GM04504 (cell line): ENCODE data around the gene POLR2L.

Experiments used
- DNase-seq: peaks from one replicate; pipeline ENCODE4 v3.0.0-alpha.2; 2012; ENCODE audit warnings: low read depth

The POLR2L gene

DNA sequence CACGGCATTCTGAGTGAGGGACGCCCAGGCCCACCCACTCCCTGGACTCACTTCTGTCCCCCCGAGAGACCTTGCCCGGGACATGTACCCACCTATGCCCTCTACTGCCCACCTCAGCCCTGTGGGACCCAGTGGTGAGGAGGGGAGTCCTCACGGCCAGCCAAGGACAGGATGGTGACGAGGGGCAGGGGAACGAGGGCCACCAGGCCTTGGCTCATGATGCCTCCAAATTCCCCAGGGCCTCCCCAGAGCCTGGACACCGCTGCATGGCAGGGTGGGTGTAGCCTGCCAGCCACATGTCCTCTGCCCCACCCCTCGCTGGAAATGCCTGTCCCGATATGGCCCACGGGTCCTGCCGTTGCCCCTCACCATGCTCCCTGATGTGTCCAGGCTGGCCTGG, 26.5 kb upstream of the POLR2L start:
- DNase-seq, result no peak

DNA sequence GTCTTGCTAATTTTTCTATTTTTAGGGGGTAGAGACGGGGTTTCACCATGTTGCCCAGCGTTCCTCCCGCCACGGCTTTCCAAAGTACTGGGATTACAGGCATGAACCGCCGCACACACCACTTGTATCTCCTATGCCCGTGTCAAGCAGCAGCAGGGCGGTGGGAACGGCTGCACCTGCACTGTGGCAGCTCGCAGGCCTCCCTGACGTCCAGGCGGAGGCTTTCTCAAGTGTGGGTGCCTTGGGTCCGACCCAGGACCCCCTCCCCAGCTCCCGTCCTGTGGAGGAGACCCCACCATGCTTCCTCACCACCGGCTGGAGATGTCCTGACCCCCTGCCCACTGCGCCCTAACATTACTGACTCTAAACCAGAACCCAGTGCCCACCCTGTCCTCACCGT, 26.1 kb upstream of the POLR2L start:
- DNase-seq, result no peak

DNA sequence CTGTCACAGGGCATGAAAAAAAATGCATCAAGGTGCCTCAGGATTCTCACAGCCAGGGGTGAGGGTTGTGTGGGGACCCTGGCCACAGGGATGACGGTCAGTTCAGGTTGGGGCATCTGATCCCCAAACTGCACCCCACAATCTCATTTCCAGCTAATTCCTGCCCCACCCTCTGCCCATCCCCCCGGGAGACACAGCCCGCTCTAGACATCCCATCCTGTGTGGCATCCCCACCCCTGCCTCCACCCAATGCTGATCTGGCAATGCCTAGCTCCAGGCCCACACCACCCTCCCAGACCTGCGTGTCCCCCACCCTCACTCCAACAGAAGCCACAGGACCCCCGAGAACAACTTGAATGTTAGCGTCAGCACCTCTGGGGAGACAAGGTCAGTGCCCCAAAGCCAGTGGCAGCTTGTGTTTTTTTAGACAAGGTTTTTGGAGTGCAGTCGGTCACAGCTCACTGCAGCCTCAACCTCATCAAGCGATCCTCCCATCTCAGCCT, 25.6 kb upstream of the POLR2L start:
- DNase-seq, result no peak

DNA sequence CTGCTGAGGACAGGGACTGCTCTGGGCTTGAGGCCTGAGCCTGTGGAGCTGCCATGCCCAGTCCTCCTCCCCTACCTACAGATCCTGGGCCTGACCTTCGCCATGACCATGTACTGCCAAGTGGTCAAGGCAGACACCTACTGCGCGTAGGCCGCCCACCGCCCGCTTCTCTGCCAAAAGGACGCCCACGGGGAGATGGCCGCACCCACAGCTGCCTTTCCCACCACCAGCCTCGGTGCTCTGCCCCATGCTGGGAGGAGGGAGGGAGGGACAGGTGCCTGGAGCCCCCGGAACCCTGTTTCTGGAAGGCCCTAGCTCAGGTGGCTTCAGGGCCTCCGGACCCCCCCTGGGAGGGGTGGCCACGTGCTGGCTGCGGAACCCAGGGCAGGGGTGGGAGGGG, 24.2 kb upstream of the POLR2L start:
- no peak for DNase-seq

DNA sequence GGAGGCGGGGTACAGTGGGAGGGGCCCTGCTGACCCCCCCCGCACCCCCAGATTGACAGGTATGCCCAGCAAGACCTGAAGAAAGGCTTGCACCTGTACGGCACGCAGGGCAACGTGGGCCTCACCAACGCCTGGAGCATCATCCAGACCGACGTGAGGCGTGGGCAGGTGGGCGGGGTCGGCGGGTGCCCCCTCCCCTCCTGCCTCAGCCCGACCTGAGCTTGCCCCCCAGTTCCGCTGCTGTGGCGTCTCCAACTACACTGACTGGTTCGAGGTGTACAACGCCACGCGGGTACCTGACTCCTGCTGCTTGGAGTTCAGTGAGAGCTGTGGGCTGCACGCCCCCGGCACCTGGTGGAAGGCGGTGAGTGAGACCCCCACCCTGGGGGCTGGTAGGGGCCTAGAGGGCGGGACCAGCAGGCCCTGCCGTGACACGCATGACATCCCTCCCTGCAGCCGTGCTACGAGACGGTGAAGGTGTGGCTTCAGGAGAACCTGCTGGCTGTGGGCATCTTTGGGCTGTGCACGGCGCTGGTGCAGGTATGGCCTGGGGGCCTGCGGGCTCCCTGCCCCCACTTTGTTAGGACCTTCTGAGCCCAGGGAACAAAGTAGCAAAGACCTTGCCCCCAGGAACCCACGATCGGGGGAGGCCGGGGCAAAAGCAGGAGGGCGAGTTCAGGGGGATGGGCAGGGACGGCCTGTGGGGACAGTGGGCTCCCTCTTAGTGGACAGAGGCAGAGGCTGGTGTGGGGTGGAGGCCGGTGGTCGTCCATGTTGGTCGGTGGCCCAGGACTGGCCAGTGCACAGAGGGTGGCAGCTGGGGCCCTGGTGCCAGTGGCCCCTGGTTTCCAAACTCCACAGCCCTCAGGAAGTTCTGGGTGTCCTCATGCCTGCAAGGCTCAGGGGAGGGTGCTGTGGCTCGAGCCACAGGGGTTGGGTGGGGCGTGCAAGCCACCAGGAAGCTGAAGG, 23.4 kb upstream of the POLR2L start:
- DNase-seq, result no peak

DNA sequence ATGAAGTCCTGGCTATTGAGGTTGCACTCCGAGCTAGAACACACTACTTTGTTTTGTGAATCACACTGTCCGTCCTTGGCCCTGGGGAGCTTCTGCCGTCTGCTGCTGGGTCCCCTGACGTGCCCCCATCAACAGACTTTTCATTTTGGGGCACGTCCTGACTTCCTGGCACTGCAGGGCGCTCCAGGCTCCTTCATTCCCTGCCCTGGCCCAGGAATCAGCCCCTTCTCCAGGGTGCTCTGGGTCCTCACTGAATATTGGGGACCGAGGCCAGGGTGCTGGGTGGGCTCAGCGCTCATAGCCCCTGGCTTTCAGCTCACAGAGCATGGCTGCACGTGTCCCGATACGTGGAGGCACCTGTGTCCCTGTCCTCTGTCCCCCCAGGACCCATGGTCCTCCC, 22.6 kb upstream of the POLR2L start:
- DNase-seq, result no peak

DNA sequence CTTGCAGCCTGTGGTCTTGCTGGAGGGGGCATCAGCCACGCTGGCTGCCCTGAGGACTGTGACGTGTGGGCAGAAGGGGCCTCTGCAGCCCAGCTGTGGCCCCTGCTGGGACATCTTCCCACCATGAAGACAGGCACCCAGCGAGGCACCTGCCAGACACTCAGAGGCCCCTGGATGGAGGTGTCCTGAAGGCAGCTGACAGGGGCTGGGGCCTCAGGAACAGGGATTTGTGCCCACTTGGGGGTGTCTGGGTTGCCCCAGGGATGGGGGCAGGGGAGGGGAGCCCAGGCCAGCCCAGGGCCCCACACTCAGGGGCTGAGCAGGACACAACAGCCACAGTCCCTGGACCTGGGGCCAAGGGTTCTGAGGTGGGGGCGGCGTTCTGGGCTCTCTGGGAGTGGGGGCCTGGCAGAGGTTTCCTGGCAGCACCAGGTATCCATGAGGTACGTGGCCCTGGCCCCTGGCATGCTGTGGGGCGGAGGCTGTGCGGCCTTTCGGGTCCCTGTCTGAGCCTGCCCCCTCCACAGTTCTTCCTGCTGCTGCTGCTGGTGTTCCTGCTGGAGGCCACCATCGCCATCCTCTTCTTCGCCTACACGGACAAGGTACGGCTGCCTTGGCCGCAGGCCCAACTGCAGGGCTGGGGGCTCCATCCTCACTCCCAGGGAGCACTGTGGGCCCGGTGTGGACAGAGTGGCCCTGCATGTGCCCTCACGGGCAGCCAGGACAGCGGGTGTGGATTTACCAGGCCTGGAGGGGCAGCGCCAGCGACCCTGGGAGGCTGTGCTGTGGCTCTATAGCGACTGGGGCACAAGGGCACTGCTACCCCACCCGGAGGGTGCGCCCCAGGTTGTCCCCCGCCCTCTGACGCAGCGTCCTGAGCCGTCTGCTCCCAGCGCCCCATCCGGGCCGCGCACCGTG, 21.8 kb upstream of the POLR2L start:
- DNase-seq, result no peak

DNA sequence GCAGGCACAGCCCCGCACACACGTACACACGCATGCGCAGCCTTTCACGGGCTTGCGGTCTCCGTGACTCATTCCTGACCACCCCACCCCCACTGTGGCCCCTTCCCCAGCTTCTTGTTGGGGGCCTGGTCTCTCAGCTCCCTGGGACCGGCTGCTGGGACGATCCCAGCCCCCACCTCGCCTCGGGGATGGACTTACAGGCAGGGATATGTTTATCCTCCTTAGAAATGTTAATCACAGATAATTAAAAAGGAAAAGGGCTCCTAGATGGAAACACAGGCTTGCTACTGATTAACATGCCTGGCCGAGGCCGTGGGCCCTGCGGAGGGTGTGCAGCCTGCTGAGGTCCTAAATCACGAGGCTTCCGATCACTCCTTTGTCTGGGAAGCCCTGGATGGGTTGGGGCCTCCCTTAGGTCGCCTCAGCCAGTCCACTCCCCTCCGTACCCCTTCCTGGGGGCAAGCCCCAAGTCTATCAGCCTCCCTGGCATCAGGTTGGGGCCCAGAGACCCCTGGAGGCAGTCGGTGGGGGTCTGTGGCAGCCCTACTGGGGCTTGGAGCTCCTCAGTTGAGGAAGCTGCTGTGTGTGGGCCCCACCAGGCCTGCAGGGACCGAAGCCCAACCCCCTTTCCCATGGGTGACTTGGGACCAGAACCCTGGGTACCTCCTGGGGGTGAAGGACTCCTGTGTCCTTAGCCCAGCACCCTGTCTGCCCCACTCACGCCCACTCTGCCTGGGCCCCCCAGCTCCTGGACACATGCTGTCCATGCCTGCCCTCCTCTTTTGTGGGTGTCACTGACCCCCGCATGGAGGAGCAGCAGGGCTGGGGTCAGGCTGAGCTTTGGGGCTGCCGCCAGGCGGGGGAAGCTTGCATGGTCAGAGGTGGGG, 20.9 kb upstream of the POLR2L start:
- no peak for DNase-seq

DNA sequence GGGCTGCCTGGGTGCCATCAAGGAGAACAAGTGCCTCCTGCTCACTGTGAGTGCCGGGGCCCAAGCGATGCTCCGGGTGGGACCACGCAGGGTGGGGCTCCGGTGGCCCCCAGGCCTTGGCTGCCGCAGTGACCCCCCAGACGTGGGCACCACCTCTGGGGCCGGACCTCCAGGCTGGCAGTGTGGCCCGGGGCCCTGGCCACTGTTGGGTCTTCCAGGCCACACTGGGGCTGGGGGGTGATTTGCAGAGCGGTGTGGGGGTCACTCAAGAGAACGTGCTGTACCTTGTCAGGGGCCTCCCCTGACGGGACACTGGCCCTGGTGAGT, 20.3 kb upstream of the POLR2L start:
- no peak for DNase-seq

DNA sequence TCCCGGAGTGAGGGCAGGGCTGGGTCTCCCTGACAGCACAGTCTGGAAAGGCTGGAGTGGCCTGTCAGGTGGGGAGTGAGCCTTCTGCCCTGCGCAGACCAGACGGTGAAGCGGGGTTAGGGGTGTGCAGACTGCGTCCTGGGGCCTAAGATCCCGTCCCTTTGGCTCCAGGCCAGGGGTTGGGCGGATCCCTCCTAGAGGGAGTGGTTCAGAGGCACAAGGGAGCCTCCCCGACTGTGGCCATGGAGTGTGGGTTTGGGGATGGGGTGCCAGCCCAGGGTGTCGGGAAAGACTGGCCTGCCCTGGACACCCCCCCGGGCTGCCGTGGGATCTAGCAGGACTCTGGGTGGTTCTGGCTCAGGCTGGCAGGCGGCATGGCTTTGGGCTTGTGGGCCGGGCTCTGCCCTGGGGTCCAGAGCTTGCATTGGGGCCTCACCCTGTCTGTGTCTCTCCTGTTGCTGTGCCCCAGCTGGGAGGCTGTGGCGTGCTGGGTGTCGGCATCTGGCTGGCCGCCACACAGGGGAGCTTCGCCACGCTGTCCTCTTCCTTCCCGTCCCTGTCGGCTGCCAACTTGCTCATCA, 19.8 kb upstream of the POLR2L start:
- no peak for DNase-seq

DNA sequence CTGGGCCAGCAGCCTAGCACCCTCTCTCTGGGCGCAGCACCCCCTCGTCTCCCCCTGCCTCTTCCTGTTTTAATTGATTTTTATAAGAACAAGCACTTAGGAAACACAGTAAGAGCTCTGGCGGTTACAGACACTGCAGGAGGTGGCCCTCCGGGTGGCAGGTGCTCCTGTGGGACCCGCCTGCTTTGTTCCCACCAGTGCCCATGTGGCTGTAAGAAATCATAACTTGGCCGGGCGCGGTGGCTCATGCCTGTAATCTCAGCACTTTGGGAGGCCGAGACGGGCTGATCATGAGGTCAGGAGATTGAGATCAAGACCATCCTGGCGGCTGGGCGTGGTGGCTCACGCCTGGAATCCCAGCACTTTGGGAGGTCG, 18.8 kb upstream of the POLR2L start:
- DNase-seq, result no peak

DNA sequence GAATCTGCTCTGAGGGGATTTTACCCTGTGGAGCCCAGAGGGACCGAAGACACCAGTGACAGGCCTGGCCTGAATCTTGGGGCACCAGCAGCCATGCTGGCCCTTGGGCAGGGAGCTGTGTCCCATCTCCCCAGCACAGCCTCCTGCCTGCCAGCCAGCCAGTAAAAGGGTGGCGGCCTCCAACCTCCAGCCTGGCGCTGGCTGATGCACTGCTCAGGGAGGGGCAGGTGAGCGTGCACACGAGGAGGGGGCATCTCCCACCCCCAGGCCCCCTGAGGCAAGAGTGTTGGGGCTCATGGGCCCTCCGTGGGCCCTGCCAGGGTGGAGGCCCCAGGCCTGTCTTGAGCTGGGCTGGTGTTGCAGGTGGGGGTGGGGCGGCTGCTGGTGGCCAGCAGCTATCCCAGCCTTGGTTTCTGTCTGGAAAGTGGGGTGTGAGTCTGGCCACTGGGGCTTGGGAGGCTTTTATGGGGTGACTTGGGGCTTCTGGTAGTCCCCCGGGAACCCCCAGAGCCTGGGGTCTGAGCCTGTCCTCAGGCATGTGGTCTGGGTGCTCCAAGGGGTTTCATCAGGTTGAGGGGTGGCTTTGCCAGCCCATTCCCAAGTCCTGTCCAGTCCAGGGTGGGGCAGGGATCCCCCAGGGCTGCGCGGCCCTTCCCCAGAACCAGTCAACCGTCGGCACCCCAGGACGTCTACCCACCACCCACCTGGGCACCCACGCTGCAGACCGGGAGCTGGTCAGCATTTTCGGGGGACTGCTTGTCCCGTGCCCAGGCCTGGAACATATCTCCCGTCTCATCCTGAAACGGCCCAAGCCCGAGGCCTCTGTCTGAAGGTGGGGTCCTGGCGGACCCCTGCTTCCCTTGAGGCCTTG, 18.1 kb upstream of the POLR2L start:
- DNase-seq, result no peak

DNA sequence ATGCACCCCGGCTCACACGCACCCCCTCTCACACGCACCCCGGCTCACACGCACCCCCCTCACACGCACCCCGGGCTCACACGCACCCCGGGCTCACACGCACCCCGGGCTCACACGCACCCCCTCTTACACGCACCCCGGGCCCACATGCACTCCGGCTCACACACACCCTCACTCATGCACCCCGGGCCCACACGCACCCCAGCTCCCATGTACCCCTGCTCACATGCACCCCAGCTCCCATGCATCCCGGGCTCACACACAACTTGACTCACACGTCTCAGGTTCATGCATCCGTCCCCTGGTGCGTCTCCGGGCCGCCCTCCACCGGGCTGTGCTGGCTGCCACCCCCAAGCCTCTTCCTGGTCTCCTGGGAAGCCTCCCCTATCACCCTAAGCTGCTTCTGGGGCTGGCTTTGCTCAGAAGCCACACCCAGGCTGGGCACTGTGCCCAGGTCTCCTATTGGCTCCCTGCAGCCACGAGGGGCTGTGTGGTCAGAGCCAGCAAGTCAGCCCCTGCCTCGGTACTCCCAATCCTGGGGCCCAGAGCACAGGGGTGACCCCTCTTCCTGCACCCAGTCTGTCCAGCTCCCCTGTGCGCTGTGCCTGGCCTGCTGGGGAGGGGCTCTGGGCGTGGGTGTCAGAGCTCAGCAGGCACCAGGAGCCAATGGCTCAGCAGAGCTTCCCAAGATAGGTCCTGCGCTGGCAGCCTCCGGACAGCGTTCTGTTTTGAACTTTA, 17.2 kb upstream of the POLR2L start:
- DNase-seq, result no peak

DNA sequence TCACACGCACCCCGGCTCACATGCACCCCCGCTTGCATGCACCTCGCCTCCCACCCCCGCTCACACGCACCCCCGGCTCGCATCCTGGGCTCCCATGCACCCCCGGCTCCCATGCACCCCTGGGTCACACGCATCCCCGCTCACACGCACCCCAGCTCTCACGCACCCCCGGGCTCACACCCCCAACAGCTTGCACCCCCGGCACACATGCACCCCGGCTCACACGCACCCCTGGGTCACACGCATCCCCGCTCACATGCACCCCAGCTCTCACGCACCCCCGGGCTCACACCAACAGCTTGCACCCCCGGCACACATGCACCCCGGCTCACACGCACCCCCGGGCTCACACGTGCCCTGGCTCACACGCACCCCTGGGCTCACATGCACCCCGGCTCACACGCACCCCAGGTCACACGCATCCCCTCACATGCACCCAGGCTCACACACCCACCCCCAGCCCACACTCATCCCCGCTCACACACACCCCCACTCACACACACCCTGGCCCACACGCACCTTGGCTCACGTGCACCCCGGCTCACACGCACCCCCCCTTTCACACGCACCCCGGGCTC, 16.5 kb upstream of the POLR2L start:
- DNase-seq, result no peak

DNA sequence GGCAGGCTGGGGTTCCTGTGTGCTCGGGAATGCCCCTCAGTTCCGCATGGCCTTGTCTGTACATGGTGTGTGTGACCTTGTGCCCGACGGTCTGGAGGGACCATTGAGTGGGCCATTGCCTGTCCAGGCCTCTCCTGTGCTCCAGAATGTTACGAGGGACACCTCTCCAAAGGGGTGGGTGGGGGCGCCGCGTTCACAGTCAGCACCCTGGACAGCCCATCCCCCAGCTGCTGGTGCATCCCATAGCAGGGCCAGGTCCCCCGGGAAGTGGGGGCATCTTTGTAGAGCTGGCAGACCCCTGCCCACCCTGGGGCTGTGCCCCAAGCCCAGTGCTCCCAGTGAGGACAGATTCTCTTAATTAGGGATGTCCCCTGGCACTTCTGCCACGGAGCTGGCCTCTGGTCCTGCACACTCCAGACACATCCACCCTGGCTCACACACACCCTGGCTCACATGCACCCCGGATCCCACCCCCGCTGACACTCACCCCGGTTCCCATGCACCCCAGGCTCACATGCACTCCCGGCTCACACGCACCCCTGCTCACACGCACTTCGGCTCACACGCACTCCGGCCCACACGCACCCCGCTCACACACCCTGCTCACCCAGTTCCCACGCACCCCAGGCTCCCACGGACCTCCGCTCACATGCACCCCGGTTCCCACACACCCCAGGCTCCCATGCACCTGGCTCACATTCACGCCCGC, 15.9 kb upstream of the POLR2L start:
- DNase-seq, result no peak

DNA sequence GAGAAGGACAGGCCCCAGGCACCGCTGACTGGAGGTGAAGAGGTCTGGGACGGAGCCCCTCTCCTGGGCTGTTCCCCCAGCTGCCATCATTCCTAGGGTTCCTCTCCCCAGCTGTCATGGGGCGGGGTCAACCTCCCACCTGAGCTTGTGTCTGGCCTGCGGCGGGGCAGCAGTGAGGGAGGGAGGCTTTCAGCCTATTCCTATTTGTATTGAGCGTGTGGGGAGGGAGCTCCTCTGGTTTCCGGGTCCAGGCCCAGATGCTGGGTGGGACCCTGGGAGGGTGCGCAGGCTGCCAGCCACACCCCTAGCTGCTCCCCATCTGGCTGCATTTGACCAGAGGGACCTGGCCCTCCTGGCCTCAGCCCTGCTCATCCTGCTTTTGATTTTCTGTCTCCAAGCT, 14.1 kb upstream of the POLR2L start:
- no peak for DNase-seq

DNA sequence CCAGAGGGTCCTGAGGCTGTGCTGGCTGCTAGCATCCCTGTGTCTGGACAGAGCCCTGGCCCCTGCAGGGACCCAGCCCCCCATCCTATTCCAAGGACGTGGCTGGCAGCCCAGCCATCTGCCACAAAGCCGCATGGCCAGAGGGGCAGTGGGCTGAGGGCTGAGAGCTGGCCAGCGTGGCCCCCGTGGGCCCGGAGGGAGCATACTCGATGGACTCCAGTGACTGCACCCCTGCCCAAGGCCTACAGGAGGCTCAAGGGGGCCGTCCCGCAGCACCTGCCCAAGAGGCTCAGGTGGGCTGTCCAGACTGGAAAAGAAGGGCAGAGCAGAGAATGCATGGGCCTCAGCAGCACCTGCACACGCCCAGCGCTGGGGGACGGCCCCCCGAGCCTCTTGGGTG, 13.5 kb upstream of the POLR2L start:
- DNase-seq, result no peak

DNA sequence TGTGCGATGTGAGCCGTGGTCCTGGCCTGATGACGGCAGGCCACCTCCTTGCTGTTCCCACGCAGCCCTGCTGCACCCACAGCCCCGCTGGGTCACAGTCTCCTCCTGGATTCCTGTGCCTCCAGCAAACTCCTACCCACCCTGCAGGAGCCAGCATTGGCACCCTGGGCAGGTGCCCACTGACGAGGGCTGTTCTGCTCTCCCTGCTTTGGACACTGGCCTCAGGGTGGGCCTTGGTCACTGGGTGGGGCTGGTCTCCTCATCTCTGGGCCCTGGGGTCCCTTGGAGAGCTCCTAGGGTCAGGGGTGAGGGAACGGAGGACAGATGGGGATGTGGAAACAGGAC, 13.0 kb upstream of the POLR2L start:
- DNase-seq, result no peak
